PC-9 (cell line): ENCODE measurements around the gene ARHGAP26.
A peak's percentile ranks its signal among the peaks of the same experiment; 100 is the strongest.

Experiments used
- CTCF ChIP-seq: fragments of 200-600 bp; sonication (generic); conservative IDR thresholded peaks from 2 replicates; pipeline ENCODE4 v1.6.1; 2017; ENCODE audit warnings: mixed run types, antibody characterized with exemption, mild to moderate bottlenecking, moderate library complexity
- EZH2 ChIP-seq: fragments of 200-600 bp; sonication (generic); IDR thresholded peaks from 2 replicates; pipeline ENCODE4 v1.8.0; 2017; ENCODE audit warnings: antibody characterized with exemption, low read depth

DNA sequence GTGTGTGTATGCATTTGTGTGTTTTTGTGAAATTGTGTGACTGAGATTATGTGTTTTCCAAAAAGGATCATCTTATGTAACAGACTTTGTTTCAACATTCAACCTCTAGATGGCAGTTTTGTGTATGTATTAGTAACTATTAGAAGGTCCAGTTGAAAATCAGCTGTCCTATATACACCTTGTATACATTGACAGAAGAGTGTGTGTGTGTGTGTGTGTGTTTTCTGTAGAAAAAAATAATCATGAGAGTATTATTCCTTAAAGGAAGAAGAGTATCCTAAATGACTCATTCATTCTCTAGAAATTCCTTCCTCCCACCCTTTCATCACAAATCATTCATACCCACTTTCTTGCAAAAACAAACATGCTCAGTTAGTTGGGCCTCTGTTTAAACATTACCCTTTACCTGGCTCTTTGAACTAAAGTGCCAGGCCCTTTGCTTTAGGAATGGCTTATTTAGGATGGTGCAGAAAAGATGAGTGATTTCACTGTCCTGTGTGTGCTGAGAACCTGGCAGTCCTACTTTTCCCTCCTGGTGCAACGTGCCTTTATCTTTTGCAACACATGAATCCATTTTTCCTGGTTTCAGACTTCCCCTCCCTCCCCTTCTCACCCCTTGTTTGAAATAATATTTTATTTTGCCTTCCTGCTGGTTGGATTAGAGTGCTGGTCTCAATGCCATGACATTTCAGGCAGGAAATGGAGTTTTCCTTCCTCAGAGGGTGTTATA, 152.2 kb downstream of the ARHGAP26 start:
- TF ChIP-seq CTCF (peak; percentile 70), EZH2 (no peak)
